T-helper 2 cell treated with Interferon-gamma antibody and Interleukin-4, amounts not matched to agents 100 ng/mL and 5 ng/mL, for 36 hours (primary cell): ENCODE results near the gene SAMD11. TPM values are rescaled to one million over a fixed set of nuclear protein-coding genes. Genes with fewer than 3 reads are reported as not detected.
"Not testable (repeated sequence)": the region's sequence is repeated elsewhere in the genome, so short reads cannot be mapped to it uniquely, and the experiment has no call there.

ENCODE experiments used
- intact Hi-C: fragments of 100-400 bp; cut with micrococcal nuclease; formaldehyde crosslinking; loops from one replicate; pipeline ENCODE4 v1.15.1; 2023
- total RNA-seq: library from RNA; stranded (reverse); gene quantifications from 2 replicates; pipeline ENCODE4 v1.2.3, GENCODE V29; 2022

Gene SAMD11
- total RNA-seq, 1 donor from 2014 or later = not detected

DNA sequence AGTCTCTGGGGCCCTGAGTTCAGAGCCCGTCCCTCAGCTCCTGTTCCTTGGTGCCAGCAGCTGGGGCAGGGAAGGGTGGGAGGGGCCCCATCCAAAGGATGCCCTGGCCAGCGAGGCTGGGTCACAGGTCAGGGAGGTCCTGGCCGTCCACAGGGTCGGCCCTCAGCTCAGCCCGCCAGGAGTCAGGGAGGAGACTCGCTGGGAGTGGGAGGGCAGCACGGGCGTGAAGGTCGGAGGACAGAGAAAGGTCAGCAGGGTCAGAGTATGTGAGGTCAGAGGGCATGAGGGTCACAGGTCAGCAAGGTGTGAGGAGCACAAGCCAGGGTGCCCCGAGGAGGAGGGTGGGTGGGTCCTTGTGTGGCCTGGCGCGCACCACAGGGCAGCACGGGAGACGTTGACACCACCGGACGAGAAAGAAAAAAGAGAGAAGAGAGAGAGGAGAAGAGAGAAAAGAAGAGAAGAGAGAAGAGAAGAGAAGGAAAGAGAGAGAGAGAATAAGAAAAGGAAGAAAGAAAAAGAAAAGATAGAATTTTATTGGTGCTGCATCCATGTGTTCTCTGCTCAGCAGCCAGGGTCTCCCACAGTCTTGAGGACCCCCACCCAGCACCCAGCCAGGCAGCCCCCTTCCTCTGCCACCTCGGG, 51.1 kb downstream of the SAMD11 start:
- intact Hi-C loops = loop anchor here (5.0 kb wide), 1 partner anchor 68 kb away; no protein-coding TSS in a partner anchor

DNA sequence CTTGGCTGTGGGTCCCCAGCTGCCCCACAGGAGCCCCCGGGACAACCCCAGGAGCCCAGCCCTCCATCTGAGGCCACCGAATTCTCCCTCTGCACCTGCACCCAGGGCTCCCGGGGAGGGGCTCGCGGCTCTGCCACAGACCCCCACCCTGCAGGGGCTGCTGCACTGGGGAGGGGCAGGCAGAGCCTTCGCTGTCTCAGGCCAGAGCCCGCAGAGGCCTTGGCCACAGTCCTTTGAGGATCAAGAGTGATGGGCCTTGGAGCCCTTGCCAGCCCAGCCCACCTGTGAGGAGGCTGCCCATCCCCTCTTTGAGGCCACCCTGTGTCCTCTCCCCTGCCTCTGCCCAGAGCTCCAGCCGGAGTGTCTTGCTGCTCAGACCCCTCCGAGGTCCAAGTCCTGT, 51.6 kb downstream of the SAMD11 start:
- intact Hi-C loops = loop anchor here (5.0 kb wide), 1 partner anchor 68 kb away; no protein-coding TSS in a partner anchor

DNA sequence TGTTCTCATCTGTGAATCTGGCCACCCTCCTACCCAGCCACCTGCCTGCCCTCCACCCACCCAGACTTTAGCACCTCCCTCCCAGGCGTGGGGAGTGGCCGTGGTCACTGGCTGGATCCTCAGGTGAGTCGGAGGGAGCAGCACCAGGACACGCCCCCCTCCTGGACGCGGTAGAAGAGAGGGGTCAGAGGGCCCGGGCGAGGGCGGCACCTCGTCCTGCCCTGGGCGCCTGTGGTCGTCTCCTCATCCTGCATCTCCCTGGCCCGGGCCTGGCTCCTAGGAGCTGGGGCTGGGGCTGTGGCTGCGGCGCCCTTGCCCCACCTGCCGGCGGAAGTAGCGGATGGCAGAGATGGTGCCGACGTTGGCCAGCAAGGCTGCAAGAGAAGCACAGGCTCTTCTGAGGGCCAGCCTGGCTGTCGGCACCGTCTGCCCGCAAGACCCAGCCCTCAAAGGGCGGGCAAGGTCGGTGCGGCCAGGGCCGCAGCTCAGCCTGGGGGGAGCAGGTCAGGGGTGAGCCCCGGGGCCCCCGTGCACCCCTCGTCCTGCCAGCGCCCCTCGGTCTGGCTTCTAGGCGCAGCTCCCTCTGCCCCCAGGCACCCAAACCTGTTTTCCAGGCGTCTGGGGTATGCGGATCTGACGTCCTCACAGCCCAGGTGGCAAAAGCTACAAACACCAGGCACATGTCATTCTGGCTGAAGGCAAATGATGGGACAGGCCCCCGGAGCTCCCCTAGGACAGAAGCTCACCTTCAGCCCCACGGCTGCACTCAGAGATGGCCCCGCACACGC, 52.4 kb downstream of the SAMD11 start:
- intact Hi-C loops = loop anchor here (5.0 kb wide), 1 partner anchor 69 kb away; no protein-coding TSS in a partner anchor

DNA sequence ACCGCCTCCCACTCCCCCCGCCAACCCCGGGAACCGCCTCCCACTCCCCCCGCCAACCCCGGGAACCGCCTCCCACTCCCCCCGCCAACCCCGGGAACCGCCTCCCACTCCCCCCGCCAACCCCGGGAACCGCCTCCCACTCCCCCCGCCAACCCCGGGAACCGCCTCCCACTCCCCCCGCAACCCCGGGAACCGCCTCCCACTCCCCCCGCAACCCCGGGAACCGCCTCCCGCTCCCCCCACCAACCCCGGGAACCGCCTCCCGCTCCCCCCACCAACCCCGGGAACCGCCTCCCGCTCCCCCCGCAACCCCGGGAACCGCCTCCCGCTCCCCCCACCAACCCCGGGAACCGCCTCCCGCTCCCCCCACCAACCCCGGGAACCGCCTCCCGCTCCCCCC, 53.1 kb downstream of the SAMD11 start:
- intact Hi-C loops = loop anchor here (5.0 kb wide), 1 partner anchor 69 kb away; no protein-coding TSS in a partner anchor

DNA sequence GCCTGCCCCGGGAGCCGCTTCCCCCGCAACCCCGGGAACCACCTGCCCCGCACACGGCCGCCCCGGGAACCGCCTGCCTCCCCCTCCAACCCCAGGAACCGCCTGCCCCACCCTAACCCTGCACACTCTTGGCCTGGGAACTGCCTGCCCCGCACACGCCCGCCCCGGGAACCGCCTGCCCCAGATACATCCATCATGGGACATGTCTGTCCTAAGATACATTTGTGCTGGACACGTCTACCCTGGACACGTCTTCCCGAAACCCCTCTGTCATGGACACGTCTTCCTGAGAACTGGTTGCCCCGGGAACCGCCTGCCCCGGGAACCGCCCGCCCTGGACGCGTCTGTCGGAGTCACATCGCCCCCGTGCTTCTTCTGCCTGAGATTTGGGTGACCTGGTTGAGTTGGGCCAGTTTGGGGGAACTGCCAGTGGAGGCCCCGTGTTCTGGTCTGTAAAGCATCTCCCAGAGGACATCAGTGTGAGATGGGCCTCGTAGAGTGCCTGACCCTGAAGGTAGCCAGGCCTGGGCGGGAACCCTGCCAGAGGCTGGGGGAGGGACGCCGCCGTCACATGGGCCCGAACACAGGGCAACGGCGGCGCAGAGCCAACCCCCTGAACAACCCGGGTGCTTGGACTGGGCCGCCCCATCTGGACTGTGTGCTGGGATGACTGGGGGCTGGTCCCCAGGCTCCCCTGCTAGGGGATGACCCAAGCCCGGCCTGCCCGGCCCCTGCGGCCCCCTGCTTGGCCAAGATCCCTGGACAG, 54.5 kb downstream of the SAMD11 start:
- intact Hi-C loops = loop anchor here (5.0 kb wide), 1 partner anchor 71 kb away; no protein-coding TSS in a partner anchor

DNA sequence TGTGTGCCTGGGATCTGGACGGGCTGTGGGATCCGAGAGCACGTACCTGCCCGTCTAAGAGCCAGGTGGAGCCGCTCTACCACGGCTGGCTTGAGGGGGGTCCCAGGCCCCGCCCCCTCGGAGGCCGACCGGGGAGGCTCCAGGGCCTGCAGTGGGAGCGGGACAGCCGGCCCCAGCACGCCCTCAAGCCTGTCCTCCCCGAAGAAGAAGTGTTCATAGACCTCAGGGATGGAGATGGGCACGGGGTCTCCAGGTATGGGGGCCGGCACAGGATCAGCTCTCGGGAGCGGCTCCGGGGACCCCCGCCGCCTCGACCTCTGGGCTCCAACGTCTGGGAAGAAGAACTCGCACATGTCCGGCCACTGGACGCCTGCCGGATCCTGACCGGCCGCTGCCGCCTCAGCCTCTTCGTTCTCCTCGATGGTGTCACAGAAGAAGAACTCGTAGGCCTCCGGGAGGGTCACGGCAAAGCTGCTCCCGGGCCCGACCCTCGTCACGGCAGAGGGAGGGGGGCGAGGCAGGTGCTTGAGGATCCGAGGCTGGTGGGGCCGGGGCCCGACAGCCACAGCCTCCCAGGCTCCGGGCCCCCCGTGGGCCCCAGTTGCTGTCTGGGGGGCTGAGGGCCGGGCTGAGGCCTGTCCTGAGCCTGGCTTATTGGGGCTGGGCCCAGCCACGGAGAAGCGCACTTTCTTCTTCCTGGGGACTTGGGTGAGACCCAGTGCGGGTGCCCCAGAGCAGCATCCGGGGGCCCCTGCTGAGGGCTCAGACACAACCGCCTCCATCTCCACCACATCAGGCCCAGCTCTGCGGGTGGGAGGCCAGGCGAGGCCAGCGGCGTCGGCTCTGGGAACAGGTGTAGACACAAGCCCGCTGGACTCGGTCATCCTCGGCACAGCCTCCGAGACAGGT, 55.4 kb downstream of the SAMD11 start:
- intact Hi-C loops = loop anchor here (5.0 kb wide), 1 partner anchor 72 kb away; no protein-coding TSS in a partner anchor

DNA sequence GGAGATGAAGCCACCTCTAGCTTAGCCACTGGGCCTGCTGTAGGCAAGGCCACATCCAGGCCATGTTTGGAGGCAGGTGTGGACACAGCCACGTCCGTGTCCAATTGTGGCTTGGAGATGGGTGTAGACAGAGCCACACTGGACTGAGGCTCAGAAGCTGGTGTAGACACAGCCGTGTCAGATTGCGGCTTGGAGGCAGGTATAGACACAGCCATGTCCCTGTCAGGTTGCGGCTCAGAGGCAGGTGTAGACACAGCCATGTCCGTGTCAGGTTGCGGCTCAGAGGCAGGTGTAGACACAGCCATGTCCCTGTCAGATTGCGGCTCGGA, 56.0 kb downstream of the SAMD11 start:
- intact Hi-C loops = loop anchor here (5.0 to 10.0 kb wide), 2 partner anchors 55 to 72 kb away; no protein-coding TSS in a partner anchor

DNA sequence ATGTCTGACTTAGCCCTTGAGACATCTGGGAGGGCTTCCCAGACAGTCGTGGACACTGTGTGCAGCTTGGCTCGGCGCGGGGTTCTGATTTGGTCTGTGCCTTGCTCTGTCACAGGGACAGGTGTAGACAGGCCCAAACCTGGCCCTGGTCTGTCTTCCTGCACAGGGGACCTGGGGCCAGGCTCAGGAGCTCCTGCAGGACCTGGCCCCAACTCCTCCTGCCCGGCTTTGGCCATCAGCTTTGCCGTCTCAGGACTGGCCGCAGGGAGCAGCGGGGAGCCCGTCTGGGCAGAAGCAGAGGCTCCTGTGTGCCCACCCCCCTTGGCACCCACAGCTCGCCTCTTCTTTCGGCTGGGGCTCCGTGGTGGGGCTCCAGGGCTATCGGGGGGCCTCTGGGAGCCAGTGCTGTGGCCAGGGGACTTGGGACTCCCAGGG, 56.4 kb downstream of the SAMD11 start:
- intact Hi-C loops = loop anchor here (10.0 kb wide), 1 partner anchor 55 kb away; no protein-coding TSS in a partner anchor

DNA sequence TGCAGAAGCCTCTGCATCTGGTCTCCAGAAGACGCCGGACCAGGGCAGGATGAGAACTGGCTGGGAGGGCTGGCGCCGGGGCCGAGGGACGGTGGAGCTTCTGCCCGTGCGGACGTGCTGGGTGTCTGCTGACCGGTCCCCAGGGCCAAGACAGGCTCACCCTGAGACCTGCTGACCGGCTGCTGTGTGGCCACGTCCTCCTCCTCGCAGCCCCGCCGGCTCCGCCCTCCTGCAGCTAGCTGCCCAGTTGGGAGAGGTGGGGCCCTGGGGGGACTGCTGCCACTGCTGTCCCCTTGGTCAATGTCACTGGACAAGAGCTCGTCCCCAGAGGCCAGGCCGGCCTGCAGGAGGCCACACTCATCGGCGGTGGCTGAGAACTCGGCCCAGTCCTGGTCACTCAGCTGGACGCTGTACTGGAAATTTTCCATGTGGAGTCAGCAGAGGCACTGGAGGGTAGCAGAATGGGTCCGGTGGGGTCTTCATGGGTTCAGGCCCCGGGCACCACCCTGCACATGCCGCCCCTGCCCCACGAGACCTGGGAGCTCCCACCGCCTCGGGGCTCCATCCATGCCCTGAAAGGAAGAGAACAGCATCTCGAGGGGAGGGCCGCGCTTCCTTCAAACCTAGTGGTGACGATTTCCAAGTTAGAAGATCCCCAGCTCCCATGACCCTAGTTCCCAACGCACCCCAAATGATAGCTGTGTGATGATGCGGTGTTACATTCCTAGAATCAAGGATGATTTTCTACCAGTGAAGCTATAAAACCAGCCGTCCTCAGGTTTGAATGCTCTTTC, 57.1 kb downstream of the SAMD11 start:
- intact Hi-C loops = loop anchor here (10.0 kb wide), 1 partner anchor 54 kb away; no protein-coding TSS in a partner anchor

DNA sequence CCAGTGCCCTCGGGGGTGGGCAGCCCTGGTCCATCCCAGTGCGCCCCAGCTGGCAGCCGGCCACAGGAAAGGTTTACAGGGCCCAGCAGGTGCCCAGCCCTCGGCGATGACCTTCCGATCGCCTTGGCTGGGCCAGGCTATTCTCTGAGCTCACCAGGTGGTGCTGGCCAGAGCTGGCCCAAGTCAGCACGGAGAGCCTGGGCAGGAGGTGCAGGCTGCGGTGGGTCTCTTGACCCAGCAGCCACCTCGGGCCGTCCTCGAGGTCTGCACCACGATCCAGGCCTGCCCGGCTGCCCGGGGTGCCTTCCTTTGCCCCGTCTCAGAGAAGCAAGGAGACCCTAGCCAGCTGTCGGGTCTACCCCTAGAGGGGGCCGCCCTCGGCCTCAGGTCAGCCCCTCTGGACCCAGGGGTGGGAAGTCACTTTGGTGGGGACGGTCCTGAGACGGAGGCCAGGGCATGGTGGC, 57.8 kb downstream of the SAMD11 start:
- intact Hi-C loops = loop anchor here (10.0 kb wide), 1 partner anchor 53 kb away; no protein-coding TSS in a partner anchor

DNA sequence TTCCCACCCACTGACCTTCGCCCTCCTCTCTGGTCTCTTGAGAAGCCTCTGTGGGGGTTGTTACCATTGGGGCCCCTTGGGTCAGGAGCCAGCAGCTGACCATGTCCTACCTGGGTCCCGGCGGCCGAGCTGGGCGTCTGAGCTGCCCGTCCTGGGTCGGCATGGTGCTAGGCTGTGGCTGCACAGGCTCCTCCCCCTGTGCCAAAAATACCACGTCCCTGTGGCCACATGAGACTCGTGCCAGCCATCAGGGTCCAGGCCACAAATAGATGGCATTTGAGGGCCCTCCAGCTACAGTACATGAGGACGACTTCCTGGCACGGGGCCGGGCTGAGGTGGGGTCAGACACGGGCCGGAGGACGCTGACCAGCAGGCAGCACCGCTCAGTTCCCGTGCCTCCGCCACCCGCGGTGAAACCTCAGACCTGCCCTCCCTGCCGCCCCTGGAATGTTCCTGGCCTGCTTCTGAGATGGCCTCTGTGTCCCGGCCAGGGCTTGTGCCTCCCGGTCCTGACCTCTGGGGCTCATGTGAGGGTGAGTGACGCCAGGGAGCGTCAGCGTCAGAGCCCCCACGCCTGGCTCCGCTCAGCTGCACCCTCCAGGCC, 58.3 kb downstream of the SAMD11 start, which contains the start of gene PERM1:
TSS of gene PERM1 (minus strand) at position 139 of the 604 bp plus-strand sequence. CDS start 1,064 bp downstream, outside the sequence.
- intact Hi-C loops = loop anchor here (10.0 kb wide), 1 partner anchor 53 kb away; no protein-coding TSS in a partner anchor

DNA sequence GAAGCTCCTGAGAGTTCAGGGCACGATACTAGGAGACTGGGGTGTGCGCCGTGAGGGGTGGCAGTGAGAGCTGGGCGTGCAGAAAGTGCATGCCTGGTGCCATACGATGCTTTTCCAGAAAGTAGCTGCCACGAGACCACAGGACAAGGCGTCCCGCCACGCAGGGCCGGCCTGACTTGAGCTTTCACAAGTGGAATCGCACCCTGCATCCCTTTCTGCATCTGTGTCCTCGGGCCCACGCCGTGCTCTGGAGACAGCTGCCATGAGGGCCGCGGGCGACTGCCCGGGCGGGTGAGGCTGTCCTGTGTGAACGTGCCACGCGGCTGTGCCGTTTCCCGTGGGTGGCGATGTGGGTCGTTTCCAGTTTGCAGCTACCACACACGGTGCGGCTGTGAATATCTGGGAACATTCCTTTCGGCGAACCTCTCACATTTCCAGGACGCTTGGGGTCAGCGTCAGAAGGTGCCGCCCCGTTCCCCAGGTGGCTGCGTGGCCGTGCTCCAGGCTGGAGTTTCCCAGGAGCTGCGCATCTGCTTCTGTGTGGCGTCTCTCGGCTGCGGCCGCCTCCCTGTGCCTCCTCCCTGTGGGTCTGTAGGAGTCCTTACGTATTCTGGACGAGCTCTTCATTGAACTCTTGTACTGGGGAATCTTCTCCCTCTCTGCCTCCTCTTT, 59.2 kb downstream of the SAMD11 start:
- intact Hi-C loops = loop anchor here (10.0 kb wide), 1 partner anchor 52 kb away; no protein-coding TSS in a partner anchor

DNA sequence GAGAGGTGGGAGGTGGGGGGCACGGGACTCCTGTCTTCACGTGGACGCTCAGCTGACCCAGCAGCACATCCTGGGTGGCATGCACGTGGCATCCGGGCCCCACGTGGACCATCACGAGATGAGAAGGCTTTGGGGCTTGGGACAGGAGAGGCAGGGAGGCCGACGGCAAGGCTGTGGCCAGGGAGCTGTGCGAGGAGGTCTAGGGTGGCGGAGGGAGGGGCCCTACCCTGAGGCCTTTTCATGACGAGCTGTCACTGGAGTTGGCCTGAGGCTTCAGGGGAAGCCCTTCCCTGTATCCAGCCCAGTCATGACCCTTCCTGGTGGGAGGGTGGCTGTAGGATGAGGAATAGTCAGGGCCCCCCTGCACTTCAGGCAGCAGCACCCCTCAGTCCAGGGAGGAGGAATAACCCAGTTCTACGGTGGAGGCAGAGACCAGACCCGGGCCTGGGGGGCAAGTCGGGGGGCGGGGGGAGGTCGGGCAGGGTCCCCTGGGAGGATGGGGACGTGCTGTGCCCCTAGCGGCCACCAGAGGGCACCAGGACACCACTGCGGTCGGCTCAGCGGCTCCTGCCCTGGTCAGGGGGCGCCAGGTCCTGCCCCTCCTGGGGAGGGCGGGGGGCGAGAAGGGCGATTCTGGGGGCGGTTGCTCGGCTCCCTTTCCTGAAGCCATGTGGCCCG, 60.2 kb downstream of the SAMD11 start:
- intact Hi-C loops = loop anchor here (1.0 to 10.0 kb wide), 2 partner anchors 51 to 79 kb away; no protein-coding TSS in a partner anchor

DNA sequence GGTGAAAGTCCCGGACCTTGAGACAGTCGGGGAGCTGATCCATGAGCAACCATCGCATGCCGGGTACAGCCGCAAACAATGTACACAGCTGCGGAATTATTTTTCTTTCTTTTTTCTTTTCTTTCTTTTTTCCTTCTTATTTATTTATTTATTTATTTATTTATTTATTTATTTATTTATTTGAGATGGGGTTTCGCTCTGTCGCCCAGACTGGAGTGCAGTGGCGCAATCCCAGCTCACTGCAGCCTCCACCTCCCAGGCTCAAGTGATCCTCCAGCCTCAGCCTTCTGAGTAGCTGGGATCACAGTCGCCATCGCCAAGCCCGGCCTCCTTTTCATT, 60.7 kb downstream of the SAMD11 start:
- intact Hi-C loops = loop anchor here (1.0 to 10.0 kb wide), 2 partner anchors 50 to 79 kb away; no protein-coding TSS in a partner anchor

DNA sequence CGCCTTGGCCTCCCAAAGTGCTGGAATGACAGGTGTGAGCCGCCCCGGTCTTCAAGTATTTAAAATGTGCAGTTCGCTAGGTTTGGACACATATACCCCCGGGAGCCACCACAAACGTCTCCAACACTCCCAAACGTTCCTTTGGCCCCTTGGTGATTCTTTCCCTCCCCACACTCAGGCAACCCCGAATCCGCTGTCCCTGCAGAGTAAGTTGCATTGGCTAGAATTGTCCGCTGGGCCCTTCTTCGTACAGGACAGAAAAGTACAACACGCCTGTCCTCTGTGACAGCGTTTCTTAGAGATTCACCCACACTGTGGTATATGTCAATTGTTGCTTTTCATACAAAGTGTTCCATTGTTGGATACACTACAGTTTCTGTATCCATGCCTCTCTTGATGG, 61.4 kb downstream of the SAMD11 start:
- intact Hi-C loops = loop anchor here (10.0 kb wide), 1 partner anchor 50 kb away; no protein-coding TSS in a partner anchor

DNA sequence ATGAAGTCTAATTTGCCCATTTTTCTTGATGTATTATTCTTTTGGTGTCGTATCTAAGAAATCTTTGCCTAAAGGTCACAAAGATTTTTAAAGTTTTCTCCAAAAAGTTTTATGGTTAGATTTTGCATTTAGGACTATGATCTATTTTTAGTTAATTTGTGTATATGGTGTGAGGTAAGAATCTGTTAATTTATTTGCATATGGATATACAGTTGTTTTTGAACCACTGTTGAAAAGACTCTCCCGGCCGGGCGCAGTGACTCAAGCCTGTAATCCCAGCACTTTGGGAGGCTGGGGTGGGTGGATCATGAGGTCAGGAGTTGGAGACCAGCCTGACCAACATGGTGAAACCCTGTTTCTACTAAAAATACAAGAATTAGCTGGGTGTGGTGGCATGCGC, 64.3 kb downstream of the SAMD11 start:
- intact Hi-C loops = loop anchor here (10.0 kb wide), 1 partner anchor 47 kb away; no protein-coding TSS in a partner anchor

DNA sequence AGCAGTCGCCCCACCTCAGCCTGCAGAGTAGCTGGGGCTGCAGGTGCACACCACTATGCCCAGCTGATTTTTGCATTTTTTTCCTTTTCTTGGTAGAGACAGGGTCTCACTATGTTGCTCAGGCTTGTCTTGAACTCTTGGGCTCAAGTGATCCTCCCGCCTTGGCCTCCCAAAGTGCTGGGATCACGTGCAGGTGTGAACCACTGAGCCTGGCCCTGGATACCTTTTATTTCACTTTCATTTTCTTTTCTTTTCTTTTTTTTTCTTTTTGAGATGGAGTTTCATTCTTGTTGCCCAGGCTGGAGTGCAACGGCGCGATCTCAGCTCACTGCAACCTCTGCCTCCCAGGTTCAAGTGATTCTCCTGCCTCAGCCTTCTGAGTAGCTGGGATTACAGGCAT, 67.6 kb downstream of the SAMD11 start:
- intact Hi-C loops = not testable (repeated sequence)
